GM21619 (cell line): ENCODE data around the gene EGR2.

Source experiments
- ATAC-seq: cut with Tn5 transposase; IDR thresholded peaks from one replicate; pipeline ENCODE4 v1.9.1; 2021; ENCODE audit not compliant: unreplicated experiment

Gene EGR2

DNA sequence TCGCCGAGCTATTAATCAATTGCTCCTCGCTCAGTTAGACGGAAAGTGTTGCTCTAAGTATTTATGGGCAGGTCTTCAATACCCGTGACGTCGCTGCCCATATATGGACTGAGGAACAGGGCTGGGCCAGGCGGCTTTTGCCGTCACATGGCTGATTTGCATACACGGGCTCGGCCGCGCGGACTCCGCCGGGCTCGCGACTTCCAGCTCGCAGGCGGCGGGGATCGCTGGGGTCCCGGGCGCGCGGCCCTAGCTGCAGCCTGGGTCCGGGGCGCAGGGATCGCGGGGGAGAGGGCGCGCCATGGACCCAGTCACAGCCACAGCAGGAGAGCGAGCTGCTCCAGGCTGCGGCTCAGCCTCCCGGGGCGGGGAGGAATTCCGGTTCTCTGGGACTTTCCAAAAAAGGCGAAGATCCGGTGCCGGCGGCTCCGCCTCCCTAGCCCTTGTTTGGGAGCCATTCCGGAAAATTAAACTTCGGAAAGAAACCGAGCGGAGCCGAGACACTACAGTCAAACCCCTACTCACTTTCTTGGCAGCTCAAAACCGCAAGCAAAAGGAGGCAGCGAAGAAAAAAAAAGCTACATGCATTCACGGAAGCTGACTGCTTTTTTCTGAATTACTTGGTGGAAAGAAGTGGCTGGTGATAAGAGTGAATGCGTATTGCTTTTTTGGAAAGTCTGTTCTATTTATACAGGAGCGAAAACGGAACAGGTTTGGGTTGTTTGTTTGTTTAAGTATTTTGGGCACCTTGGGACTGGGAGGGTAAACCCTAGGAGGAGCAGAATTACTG is at the start of gene EGR2:
TSS of gene EGR2 (minus strand) at position 36 of the 790 bp plus-strand sequence. CDS start 337 bp downstream, outside the sequence.
- peak; percentile 72 for ATAC-seq

DNA sequence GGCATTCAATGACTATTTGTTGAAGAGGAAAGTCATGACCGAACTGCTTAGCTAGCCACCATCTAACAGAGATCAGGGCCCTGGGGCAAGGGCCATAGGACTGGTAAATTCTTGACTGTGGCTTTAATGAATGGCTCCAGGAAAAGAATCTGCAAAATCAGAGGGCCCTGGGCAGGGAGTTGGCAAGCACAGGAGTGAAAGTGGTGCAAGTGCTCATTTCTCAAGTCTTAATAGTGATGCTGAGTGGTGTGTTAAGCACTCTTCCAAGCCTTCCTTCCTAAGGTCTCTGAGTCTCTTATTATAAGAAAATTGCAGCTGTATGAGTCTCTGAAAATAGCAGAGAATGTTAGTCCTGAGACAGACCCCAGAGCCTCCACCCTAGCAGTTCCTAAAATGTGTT is 46.3 kb upstream of the EGR2 start:
- ATAC-seq: no peak

GRCh38 chr10:62861507-62861906 is 45.3 kb upstream of the EGR2 start:
- no peak for ATAC-seq

DNA sequence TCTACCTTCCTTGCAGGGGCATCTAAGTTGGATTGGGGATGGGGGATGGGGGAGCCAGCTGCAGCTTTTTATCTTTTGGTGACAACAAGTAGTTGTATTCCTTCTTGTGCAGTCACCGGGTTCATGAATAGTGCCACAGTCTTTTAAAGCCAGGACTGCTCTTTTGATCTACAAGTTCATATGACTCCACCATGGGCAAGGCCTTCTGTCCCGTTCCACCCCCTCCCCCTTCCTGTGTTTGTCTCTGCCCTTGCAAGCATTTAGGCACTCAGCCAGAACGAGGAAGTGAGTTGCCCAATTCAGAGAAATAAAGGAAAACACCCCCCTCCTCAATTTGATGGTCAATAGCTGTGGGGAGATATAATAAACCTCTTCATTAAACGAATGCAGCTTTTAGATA is 44.8 kb upstream of the EGR2 start:
- ATAC-seq: no peak

DNA sequence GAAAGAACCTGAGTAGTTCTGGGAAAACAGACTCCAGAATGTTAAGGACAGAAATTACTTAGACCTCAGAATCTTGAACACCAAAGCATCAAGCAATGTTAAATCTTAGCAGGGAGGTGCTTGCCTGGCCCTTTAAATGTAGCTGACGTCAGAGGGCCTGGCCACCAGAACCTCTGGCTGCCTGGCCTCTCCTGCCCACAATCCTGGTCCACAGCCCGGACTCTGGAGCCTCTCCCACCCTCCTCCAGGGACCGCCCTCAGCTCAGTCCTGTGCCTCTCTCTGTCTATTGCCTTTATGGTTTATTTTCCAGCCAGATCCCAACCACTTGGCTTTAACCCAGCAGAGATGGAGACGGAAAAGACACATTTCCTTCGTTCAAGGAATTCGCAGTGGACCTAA is 42.2 kb upstream of the EGR2 start:
- ATAC-seq: no peak

DNA sequence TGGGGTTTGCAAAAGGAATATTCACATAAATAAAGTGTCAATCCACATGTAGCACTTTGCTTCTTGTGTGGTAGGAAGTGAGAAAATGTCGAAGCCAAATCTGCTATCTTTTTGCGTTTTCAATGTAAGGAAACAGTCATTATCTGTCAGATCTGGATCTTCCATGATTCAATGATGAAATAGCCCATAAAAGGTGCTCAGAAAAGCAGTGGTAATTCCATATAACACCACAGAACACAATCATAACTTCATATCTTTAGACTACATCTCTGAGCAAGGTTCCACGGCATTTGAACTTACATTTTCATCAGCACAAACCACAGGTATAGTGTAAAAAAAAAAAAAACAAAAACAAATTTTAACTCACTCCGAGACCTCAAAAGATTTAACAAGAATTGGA is 39.9 kb upstream of the EGR2 start:
- ATAC-seq: no peak

GRCh38 chr10:62853710-62854109 is 37.5 kb upstream of the EGR2 start:
- ATAC-seq: no peak

- peak; percentile 77 for ATAC-seq
These were observed 37.0 kb upstream of the EGR2 start for GRCh38 chr10:62852961-62853702.

GRCh38 chr10:62851442-62851841 is 35.3 kb upstream of the EGR2 start:
- ATAC-seq: no peak

GRCh38 chr10:62850646-62851045 is 34.5 kb upstream of the EGR2 start:
- ATAC-seq: no peak

DNA sequence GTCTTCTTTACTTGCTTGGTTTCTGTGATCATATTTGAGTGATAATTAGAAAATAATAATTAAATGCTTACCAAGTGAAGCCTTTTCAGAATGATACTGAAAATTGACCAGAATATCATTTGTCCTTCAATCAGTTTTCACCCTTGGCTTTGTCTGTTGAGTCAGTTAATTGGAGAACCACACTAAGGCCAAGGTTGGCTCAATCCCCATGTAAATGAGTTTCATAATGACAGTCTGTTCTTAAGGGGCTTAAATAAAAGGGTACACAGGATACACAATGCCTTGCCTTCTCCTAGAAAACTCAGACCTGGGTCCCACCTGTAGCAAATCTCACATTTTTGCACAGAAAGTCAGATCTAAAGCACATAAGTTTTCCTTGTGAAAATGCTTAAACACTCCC is 31.3 kb upstream of the EGR2 start:
- no peak for ATAC-seq

GRCh38 chr10:62844280-62845011 is 28.3 kb upstream of the EGR2 start:
- ATAC-seq: no peak

GRCh38 chr10:62843600-62843999 is 27.4 kb upstream of the EGR2 start:
- ATAC-seq: no peak

DNA sequence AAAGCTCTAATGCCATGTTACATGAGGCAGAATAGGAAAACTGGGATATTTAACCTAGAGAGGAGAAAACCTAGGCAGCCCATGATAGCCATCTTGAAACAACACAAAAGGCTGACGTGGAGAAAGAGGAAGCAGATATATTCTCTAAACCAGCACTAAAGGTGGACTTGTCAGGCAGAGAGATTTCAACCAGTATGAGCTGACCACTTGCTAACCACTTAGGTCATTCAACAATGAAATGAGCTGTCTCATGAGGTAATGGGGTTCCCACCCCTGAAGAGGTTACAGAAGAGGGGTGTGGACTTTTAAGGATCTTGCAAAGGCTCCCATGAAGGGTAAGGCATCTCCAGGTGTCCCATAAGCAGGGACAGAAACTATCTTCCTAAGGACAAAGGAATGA is 26.8 kb upstream of the EGR2 start:
- no peak for ATAC-seq

- ATAC-seq: no peak
These were observed 23.4 kb upstream of the EGR2 start for GRCh38 chr10:62839590-62839989.

DNA sequence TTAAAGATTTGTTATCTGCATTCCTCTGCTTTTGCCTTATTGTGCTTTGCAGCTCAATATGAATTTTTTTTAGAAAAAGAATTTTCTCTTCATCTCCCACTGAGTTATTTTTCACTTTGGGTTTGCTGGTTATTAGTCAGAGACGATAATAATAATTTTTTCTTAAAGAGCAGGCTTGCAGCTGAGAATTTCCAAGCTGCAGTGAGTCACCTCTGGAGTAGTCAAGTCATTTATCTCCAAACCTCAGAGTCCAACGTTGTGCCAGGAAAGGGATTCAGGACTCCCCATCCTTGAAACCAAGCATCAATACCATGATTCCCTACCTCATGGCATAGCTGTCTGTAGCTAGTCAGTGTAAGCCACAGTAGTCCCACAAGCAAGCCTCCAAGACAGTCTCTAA is 15.2 kb upstream of the EGR2 start:
- no peak for ATAC-seq

DNA sequence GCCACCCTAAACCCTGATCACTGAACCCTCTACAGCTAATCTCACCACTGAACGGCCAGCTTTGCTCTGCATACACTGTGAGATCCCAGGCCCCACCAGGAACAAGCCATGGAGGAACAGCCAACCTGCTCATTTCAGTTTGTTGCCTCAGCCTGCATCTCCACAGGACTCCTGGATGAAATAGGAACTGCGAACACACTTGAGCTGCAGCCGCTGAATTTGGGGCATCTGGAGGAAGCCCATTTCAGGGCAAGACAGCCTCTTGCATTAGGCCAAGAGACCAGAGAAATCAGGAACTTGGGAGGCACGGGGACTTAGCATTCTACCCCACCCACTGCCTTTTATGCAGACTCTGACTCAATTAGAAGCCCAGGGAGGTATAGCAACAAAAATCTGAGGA is 14.5 kb upstream of the EGR2 start:
- no peak for ATAC-seq

GRCh38 chr10:62829622-62830021 is 13.5 kb upstream of the EGR2 start:
- no peak for ATAC-seq

DNA sequence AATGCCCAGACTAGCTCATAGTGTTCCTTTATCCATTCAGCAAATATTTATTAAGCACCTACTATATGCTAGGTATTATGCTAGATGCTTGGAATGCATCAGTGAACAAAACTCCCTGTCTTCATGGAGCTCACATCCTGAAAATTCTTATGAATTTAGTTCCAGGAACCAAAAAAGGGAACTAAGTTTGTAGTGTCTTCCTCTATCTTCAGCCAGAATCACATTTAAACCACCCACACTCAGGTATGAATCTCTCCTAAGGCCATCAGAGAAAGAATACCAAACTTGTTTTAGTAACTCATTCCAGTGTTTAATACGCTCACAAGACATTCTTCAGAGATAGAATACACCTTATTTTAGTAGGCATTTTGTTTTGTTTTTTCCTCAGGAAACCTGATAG is 10.1 kb upstream of the EGR2 start:
- ATAC-seq: no peak

GRCh38 chr10:62820586-62820985 is 4.4 kb upstream of the EGR2 start:
- no peak for ATAC-seq

- ATAC-seq: no peak
These were observed 3.2 kb upstream of the EGR2 start for GRCh38 chr10:62819141-62819920.
